Fibroblast of lung (primary cell): ENCODE data around the gene ARIH2. TPM values are rescaled to one million over a fixed set of nuclear protein-coding genes. Genes with fewer than 3 reads are reported as not detected.

Source experiments
- DNase-seq, 2 donors: peaks; one replicate each; pipeline versions ENCODE4 v3.0.0 to v3.0.0-alpha.2; 2010; ENCODE audit warnings: low read depth in 2 of 2
- H2AFZ ChIP-seq: 2 replicates; pipeline ENCODE4 v1.5.1; 2012; ENCODE audit warnings: low read length, control low read depth, inconsistent platforms
- H3K27ac ChIP-seq: 2 replicates; pipeline ENCODE4 v1.5.1; 2011; ENCODE audit warnings: low read length, control low read depth; ENCODE audit not compliant: insufficient read depth
- H3K27me3 ChIP-seq: 2 replicates; pipeline ENCODE4 v1.5.1; 2011; ENCODE audit warnings: mild to moderate bottlenecking, low read length; ENCODE audit not compliant: control insufficient read depth, insufficient read depth
- H3K36me3 ChIP-seq: 2 replicates; pipeline ENCODE4 v1.5.1; 2011; ENCODE audit warnings: low read length; ENCODE audit not compliant: control insufficient read depth, insufficient read depth
- H3K4me1 ChIP-seq: 2 replicates; pipeline ENCODE4 v1.5.1; 2011; ENCODE audit warnings: low read length; ENCODE audit not compliant: control insufficient read depth, insufficient read depth; ENCODE audit errors: extremely low read depth
- H3K4me2 ChIP-seq: 2 replicates; pipeline ENCODE4 v1.5.1; 2011; ENCODE audit warnings: low read length, control low read depth; ENCODE audit not compliant: insufficient read depth; ENCODE audit errors: extremely low read depth
- H3K4me3 ChIP-seq, 4 experiments: fragments of 200-600 bp in 1 of 4; sonication (generic) in 1 of 4; replicated peaks in 1 of 4; 2 replicates each; pipeline ENCODE4 v1.5.1; 2011 to 2016; ENCODE audit warnings: low read length in 4 of 4, low read depth in 3 of 4, mild to moderate bottlenecking in 3 of 4, control low read depth in 2 of 4, inconsistent platforms in 1 of 4, mixed read lengths in 1 of 4; ENCODE audit not compliant: insufficient read depth in 1 of 4; ENCODE audit errors: control extremely low read depth in 1 of 4
- H3K79me2 ChIP-seq: 2 replicates; pipeline ENCODE4 v1.5.1; 2012; ENCODE audit warnings: mild to moderate bottlenecking, low read length, inconsistent platforms; ENCODE audit not compliant: control insufficient read depth, insufficient read depth
- H3K9ac ChIP-seq: 2 replicates; pipeline ENCODE4 v1.5.1; 2011; ENCODE audit warnings: mild to moderate bottlenecking, low read length, control low read depth; ENCODE audit not compliant: insufficient read depth
- H3K9me3 ChIP-seq: 2 replicates; pipeline ENCODE4 v1.5.1; 2012; ENCODE audit warnings: low read depth, low read length; ENCODE audit not compliant: control insufficient read depth, insufficient read depth
- H4K20me1 ChIP-seq: 2 replicates; pipeline ENCODE4 v1.5.1; 2011; ENCODE audit warnings: low read length; ENCODE audit not compliant: control insufficient read depth, insufficient read depth; ENCODE audit errors: extremely low read depth
- EZH2 ChIP-seq: IDR thresholded peaks from 2 replicates; pipeline ENCODE4 v1.5.1; 2012; ENCODE audit warnings: low read length, control low read depth, mild to moderate bottlenecking; ENCODE audit errors: missing control alignments
- polyA plus RNA-seq, 2 donors: library from polyadenylated mRNA; depleted of rRNA in 1 of 2; stranded (reverse) in 1 of 2; unstranded in 1 of 2; fragments of >200 nt; gene quantifications; 2 replicates each; pipeline ENCODE4 v1.2.1, GENCODE V29; 2011 to 2012; ENCODE audit warnings: missing spikeins in 1 of 2
- total RNA-seq: library from RNA; depleted of rRNA; stranded (reverse); fragments of >200 nt; gene quantifications from 2 replicates; pipeline ENCODE4 v1.2.1, GENCODE V29; 2014
- TF ChIP-seq, protein P1 (sequence below), 2 donors: IDR thresholded peaks in 1 of 2; conservative IDR thresholded peaks in 1 of 2; 1 replicate in 1 of 2; 2 replicates in 1 of 2; pipeline ENCODE4 v1.5.1; 2011 to 2012; ENCODE audit warnings: low read length in 2 of 2, control low read depth in 1 of 2, inconsistent platforms in 1 of 2, low read depth in 1 of 2, mild to moderate bottlenecking in 1 of 2

ARIH2 gene
- total and polyA plus RNA-seq, 2 donors (not counting 1 experiment from before 2014, with no cell fraction given) = 71.4 to 91.7 TPM

DNA sequence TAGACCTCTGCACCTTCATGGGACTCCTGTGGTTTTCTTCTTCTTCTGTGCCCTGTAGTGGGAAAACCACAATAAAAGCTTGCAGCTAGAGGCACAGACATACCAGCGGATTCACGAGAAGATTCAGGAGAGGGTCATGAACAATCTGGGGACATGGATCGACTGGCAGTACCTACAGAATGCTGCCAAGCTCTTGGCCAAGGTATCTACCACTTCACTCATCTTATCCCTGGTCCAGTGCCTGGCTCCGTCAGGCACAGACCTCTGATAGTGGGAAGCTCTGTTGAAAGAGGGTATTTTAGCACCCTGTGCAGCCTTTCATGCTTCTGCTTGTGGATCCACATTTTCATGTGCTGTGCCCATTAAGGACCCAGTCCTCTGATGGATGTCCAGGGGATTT is 61.7 kb downstream of the ARIH2 start:
- TF ChIP-seq EZH2 = no peak
- TF ChIP-seq, protein P1, sequence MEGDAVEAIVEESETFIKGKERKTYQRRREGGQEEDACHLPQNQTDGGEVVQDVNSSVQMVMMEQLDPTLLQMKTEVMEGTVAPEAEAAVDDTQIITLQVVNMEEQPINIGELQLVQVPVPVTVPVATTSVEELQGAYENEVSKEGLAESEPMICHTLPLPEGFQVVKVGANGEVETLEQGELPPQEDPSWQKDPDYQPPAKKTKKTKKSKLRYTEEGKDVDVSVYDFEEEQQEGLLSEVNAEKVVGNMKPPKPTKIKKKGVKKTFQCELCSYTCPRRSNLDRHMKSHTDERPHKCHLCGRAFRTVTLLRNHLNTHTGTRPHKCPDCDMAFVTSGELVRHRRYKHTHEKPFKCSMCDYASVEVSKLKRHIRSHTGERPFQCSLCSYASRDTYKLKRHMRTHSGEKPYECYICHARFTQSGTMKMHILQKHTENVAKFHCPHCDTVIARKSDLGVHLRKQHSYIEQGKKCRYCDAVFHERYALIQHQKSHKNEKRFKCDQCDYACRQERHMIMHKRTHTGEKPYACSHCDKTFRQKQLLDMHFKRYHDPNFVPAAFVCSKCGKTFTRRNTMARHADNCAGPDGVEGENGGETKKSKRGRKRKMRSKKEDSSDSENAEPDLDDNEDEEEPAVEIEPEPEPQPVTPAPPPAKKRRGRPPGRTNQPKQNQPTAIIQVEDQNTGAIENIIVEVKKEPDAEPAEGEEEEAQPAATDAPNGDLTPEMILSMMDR (conservative IDR thresholded peaks at IDR 0.05 in 1 of 2, IDR thresholded peaks at IDR 0.05 in 1 of 2; ENCODE audit: low read depth in 1 of 2, low read length in 2 of 2) = no peak
- Histone ChIP-seq H3K4me1 (no peaks in the 10 kb centered on the region), H3K36me3 (peaks cover 5% of the 10 kb centered on the region), H3K9ac (no peak overlapping the region), H3K27me3 (no peaks in the 10 kb centered on the region), H3K4me2 (no peak overlapping the region), H3K79me2 (no peaks in the 10 kb centered on the region), H3K9me3 (no peaks in the 10 kb centered on the region), H4K20me1 (no peaks in the 10 kb centered on the region), H3K4me3 (no peak overlapping the region), H3K27ac (no peak overlapping the region), H2AFZ (no peak overlapping the region)
- no peak for DNase-seq

DNA sequence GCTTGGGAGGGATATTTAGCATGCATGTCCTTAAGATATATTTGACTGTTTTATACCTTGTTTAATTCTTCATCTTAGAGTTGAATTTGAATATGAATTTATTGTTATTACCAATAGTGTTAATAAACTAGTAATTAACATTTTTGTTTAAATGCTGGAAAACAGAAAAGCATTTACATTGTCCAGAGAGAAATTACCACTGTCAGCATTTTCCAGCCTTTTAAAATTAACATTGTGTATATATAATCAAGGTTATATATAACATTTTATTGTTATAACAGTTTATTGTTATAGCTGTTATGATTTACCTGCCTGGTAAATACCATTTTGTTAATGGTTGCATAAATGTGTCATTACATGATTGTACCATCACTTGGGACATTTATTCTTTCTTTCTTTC is 63.4 kb downstream of the ARIH2 start:
- no peak overlapping the region for H2AFZ ChIP-seq

DNA sequence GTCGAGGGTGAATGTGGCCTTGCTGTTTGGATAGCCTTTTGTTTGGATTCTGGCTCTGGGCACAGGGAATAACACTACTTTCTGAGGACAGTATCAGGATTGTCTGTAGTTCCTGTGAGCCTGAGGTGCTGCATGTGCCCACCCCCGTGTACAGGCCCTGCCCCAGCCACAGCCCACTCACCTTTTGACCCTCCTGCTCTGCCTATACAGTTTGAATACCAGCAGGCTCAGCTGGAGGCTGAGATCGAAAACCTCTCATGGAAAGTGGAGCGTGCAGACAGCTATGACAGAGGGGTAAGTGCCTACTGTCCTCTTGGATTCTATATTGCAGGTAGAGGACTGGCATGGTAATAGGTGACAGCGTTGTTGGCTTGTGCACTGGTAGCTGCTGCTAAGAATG is 64.0 kb downstream of the ARIH2 start:
- H3K4me1 ChIP-seq = no peaks in the 10 kb centered on the region
- no peak for DNase-seq
- no peak overlapping the region for H2AFZ ChIP-seq
- no peak overlapping the region for H3K4me2 ChIP-seq
- no peaks in the 10 kb centered on the region for H4K20me1 ChIP-seq
- H3K27me3 ChIP-seq = no peaks in the 10 kb centered on the region
- H3K9ac ChIP-seq = no peak overlapping the region
- no peak for TF ChIP-seq EZH2
- TF ChIP-seq, protein P1 (conservative IDR thresholded peaks at IDR 0.05 in 1 of 2, IDR thresholded peaks at IDR 0.05 in 1 of 2; ENCODE audit: low read depth in 1 of 2, low read length in 2 of 2) = no peak
- H3K4me3 ChIP-seq = no peak overlapping the region
- H3K79me2 ChIP-seq = no peaks in the 10 kb centered on the region
- peaks cover 5% of the 10 kb centered on the region for H3K36me3 ChIP-seq
- no peak overlapping the region for H3K27ac ChIP-seq
- no peaks in the 10 kb centered on the region for H3K9me3 ChIP-seq

More for the DNA sequence above, 63.4 kb downstream of the ARIH2 start:
- H3K4me2 ChIP-seq = no peak overlapping the region
- no peaks in the 10 kb centered on the region for H3K79me2 ChIP-seq
- no peak for DNase-seq
- H3K4me1 ChIP-seq = no peaks in the 10 kb centered on the region
- no peak overlapping the region for H3K4me3 ChIP-seq
- no peak overlapping the region for H3K27ac ChIP-seq
- H3K36me3 ChIP-seq = peaks cover 5% of the 10 kb centered on the region
- H3K9ac ChIP-seq = no peak overlapping the region
- no peaks in the 10 kb centered on the region for H3K27me3 ChIP-seq
- TF ChIP-seq, protein P1 (conservative IDR thresholded peaks at IDR 0.05 in 1 of 2, IDR thresholded peaks at IDR 0.05 in 1 of 2; ENCODE audit: low read depth in 1 of 2, low read length in 2 of 2) = no peak
- no peak for TF ChIP-seq EZH2
- no peaks in the 10 kb centered on the region for H3K9me3 ChIP-seq
- H4K20me1 ChIP-seq = no peaks in the 10 kb centered on the region
